BJ (cell line): ENCODE measurements around the gene RTN3. TPM values are rescaled to one million over a fixed set of nuclear protein-coding genes. Genes with fewer than 3 reads are reported as not detected.

ENCODE experiments used
- CTCF ChIA-PET: fragments of 350-600 bp; formaldehyde crosslinking; extraction: SDS; loops from one replicate; lab custom pipeline; 2021; ENCODE audit warnings: antibody characterized with exemption, inconsistent platforms; lab: Yijun Ruan, JAX
- POLR2A ChIA-PET: fragments of 300-600 bp; sonication (Branson Sonifier 250); formaldehyde crosslinking; extraction: SDS; loops from one replicate; lab custom pipeline; 2021; ENCODE audit warnings: antibody characterized with exemption; lab: Charles Lee
- DNase-seq: peaks from one replicate; pipeline ENCODE4 v3.0.0-alpha.2; 2011; ENCODE audit warnings: low read depth
- H3K27me3 ChIP-seq: 2 replicates; pipeline ENCODE4 v1.6.0; 2011; ENCODE audit warnings: low read length; ENCODE audit not compliant: control insufficient read depth, insufficient read depth
- H3K36me3 ChIP-seq: 2 replicates; pipeline ENCODE4 v1.5.1; 2011; ENCODE audit warnings: low read length; ENCODE audit not compliant: control insufficient read depth, insufficient read depth
- H3K4me3 ChIP-seq: 2 replicates; pipeline ENCODE4 v1.5.1; 2011; ENCODE audit warnings: low read depth, mild to moderate bottlenecking, control low read depth, low read length
- CTCF ChIP-seq: IDR thresholded peaks from 2 replicates; pipeline ENCODE4 v1.5.1; 2011; ENCODE audit warnings: low read depth, mild to moderate bottlenecking, control low read depth, inconsistent platforms, low read length, moderate library complexity; ENCODE audit not compliant: insufficient read depth
- polyA plus RNA-seq: library from polyadenylated mRNA; depleted of rRNA; stranded (reverse); fragments of >200 nt; gene quantifications from 2 replicates; pipeline ENCODE4 v1.2.3, GENCODE V29; 2011

The RTN3 gene
- polyA plus RNA-seq, 1 experiment, result 91.4 TPM

GRCh38 chr11:63694596-63694995 is 13.3 kb downstream of the RTN3 start:
- no peak for DNase-seq
- no peaks in the 10 kb centered on the region for H3K27me3 ChIP-seq
- no peak for TF ChIP-seq CTCF
- H3K36me3 ChIP-seq, result no peaks in the 10 kb centered on the region
- H3K4me3 ChIP-seq, result no peak overlapping the region
- ChIA-PET POLR2A (no interaction called here), CTCF (interaction anchor here (0.8 to 1.3 kb wide), 2 partner anchors 14 to 43 kb away, joined by 4 to 5 read pairs; no protein-coding TSS in a partner anchor)

- TF ChIP-seq CTCF, result no peak
- H3K4me3 ChIP-seq, result no peak overlapping the region
- POLR2A ChIA-PET, result no interaction called here
- no peaks in the 10 kb centered on the region for H3K36me3 ChIP-seq
- CTCF ChIA-PET, result no interaction called here
- no peaks in the 10 kb centered on the region for H3K27me3 ChIP-seq
- DNase-seq, result no peak
Observed at GRCh38 chr11:63698976-63699733, 17.9 kb downstream of the RTN3 start.

GRCh38 chr11:63699896-63700295 is 18.6 kb downstream of the RTN3 start:
- POLR2A ChIA-PET, result no interaction called here
- CTCF ChIA-PET, result interaction anchor here (1.6 kb wide), 1 partner anchor 29 kb away, joined by 3 read pairs; the partner anchor contains the start of gene ATL3
- no peak for TF ChIP-seq CTCF

GRCh38 chr11:63705526-63705925 is 24.2 kb downstream of the RTN3 start:
- DNase-seq, result no peak
- ChIA-PET POLR2A (no interaction called here), CTCF (no interaction called here)

More at GRCh38 chr11:63699896-63700295, 18.6 kb downstream of the RTN3 start:
- Histone ChIP-seq H3K27me3 (no peaks in the 10 kb centered on the region), H3K4me3 (no peak overlapping the region), H3K36me3 (no peaks in the 10 kb centered on the region)
- DNase-seq, result no peak

More at GRCh38 chr11:63705526-63705925, 24.2 kb downstream of the RTN3 start:
- H3K4me3 ChIP-seq, result no peak overlapping the region
- H3K36me3 ChIP-seq, result no peaks in the 10 kb centered on the region
- TF ChIP-seq CTCF, result no peak
- no peaks in the 10 kb centered on the region for H3K27me3 ChIP-seq
